SU-DHL-6 (cell line): Measurements from ENCODE around the gene TMEM242.

Experiments
- H2AFZ ChIP-seq: fragments of 200-600 bp; sonication (generic); 2 replicates; pipeline ENCODE4 v1.6.1; 2014; ENCODE audit warnings: low read depth, mild to moderate bottlenecking, moderate library complexity, mixed read lengths, antibody characterized with exemption, low read length; ENCODE audit not compliant: severe bottlenecking
- H3F3A ChIP-seq: fragments of 200-600 bp; shearing (Covaris generic); 2 replicates; pipeline ENCODE4 v1.6.0; 2016; ENCODE audit warnings: antibody characterized with exemption, mild to moderate bottlenecking; ENCODE audit not compliant: insufficient read depth
- H3K27ac ChIP-seq: fragments of 200-600 bp; sonication (generic); 2 replicates; pipeline ENCODE4 v1.5.1; 2016; ENCODE audit warnings: low read depth, mild to moderate bottlenecking, low read length, moderate library complexity, mixed read lengths
- H3K27me3 ChIP-seq: fragments of 200-600 bp; sonication (generic), shearing (Covaris generic); 2 replicates; pipeline ENCODE4 v1.6.0; 2014; ENCODE audit warnings: mild to moderate bottlenecking, low read length
- H3K36me3 ChIP-seq: fragments of 200-600 bp; sonication (generic); 2 replicates; pipeline ENCODE4 v1.6.1; 2014; ENCODE audit warnings: mild to moderate bottlenecking, low read length, mixed read lengths
- H3K4me2 ChIP-seq: fragments of 300-600, 200-600 bp; shearing (Covaris generic), sonication (generic); 2 replicates; pipeline ENCODE4 v1.6.0; 2014; ENCODE audit warnings: low read length, low read depth, mild to moderate bottlenecking; ENCODE audit not compliant: poor library complexity, severe bottlenecking
- H3K4me3 ChIP-seq: fragments of 200-600 bp; sonication (generic); 2 replicates; pipeline ENCODE4 v1.5.1; 2014; ENCODE audit warnings: antibody characterized with exemption, low read length, mild to moderate bottlenecking, mixed read lengths; ENCODE audit not compliant: insufficient read depth, poor library complexity, severe bottlenecking
- H3K79me2 ChIP-seq: fragments of 200-600 bp; sonication (generic); 2 replicates; pipeline ENCODE4 v1.6.1; 2014; ENCODE audit warnings: mild to moderate bottlenecking, low read length, moderate library complexity; ENCODE audit not compliant: insufficient read depth
- H3K9ac ChIP-seq: fragments of 200-600 bp; sonication (generic); 2 replicates; pipeline ENCODE4 v1.7.0; 2014; ENCODE audit warnings: mild to moderate bottlenecking, low read length
- H3K9me2 ChIP-seq: fragments of 200-600 bp; sonication (generic); replicated peaks from 2 replicates; pipeline ENCODE4 v1.6.1; 2014; ENCODE audit warnings: low read length; ENCODE audit not compliant: insufficient read depth
- H3K9me3 ChIP-seq: fragments of 200-600 bp; sonication (generic); 2 replicates; pipeline ENCODE4 v1.6.1; 2014; ENCODE audit warnings: low read length, mixed read lengths; ENCODE audit not compliant: insufficient read depth
- H4K20me1 ChIP-seq: fragments of 200-600 bp; sonication (generic); 2 replicates; pipeline ENCODE4 v1.6.1; 2014; ENCODE audit warnings: low read depth, mild to moderate bottlenecking, antibody characterized with exemption, low read length, moderate library complexity, mixed read lengths
- EZH2phosphoT487 ChIP-seq: fragments of 200-600 bp; sonication (generic), shearing (Covaris generic); conservative IDR thresholded peaks from 2 replicates; pipeline ENCODE4 v1.6.1; 2018; ENCODE audit warnings: mild to moderate bottlenecking, antibody characterized with exemption, low read length, moderate library complexity, mixed read lengths
- TF ChIP-seq, protein P1 (sequence below): fragments of 200-600 bp; sonication (generic); IDR thresholded peaks from one replicate; pipeline ENCODE4 v1.5.1; 2017; ENCODE audit warnings: antibody characterized with exemption, mild to moderate bottlenecking, low read length, moderate library complexity; ENCODE audit not compliant: insufficient read depth, poor library complexity, severe bottlenecking

The TMEM242 gene

DNA sequence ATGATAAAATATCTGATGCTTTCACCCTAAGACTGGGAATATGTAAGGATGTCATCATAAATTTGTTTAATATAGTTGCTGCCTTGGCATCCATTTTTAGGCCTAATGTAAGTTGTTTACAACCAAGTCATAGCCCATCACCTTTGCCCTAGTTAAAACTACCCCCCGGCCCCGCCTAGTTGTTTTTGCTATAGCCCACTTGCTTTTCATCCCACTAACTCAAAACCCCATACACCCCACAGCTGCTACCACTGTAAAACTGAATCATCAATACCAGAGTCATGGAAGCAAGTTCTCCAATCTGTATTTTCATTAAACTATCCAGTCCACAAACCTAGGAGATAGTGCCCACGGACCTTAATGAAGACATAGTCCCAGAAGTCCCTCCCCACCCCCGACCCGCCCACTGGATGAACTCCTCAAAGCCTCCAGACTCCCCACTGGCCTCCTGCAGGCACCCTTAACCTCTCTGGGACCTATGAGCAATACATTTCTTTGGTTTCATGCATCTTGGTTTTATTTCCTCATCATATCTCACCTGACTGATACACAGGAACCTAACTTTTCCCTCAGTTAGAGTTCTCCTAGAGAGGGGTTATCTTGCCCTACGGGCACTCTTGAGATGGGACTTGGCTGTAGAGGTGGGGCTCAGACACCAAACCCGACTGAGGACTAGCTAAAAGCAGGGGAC, 45.2 kb upstream of the TMEM242 start:
- Histone ChIP-seq H3K9me3 (no peaks in the 10 kb centered on the region), H3K27me3 (no peaks in the 10 kb centered on the region), H3K4me2 (no peak overlapping the region), H2AFZ (no peak overlapping the region), H3K4me3 (no peak overlapping the region), H3K9ac (no peak overlapping the region), H3K79me2 (no peaks in the 10 kb centered on the region), H3F3A (no peaks in the 10 kb centered on the region), H3K27ac (no peak overlapping the region), H3K36me3 (no peaks in the 10 kb centered on the region), H4K20me1 (no peaks in the 10 kb centered on the region), H3K9me2 (no peaks in the 10 kb centered on the region)
- TF ChIP-seq EZH2phosphoT487: no peak
- TF ChIP-seq, protein P1, sequence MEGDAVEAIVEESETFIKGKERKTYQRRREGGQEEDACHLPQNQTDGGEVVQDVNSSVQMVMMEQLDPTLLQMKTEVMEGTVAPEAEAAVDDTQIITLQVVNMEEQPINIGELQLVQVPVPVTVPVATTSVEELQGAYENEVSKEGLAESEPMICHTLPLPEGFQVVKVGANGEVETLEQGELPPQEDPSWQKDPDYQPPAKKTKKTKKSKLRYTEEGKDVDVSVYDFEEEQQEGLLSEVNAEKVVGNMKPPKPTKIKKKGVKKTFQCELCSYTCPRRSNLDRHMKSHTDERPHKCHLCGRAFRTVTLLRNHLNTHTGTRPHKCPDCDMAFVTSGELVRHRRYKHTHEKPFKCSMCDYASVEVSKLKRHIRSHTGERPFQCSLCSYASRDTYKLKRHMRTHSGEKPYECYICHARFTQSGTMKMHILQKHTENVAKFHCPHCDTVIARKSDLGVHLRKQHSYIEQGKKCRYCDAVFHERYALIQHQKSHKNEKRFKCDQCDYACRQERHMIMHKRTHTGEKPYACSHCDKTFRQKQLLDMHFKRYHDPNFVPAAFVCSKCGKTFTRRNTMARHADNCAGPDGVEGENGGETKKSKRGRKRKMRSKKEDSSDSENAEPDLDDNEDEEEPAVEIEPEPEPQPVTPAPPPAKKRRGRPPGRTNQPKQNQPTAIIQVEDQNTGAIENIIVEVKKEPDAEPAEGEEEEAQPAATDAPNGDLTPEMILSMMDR: no peak

DNA sequence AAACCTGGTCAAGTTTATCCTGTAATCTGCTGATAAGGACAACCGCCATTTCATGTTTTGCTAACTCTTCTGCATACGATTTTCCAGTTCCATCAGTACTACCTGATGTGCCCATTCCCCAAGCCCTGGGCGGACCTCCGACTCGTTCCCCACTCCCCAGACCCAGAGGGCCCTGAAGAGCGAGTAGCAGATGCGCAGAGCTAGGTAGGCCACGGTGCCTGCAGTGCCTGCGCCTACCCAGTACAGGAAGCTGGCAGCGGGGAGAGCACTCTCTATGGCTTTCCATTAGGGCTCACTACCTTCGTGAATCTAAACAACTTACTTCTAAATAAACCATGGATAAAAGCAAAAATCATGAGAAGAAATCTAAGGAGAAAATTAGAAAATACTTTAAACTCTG, 43.3 kb upstream of the TMEM242 start:
- Histone ChIP-seq H4K20me1 (no peaks in the 10 kb centered on the region), H3K27me3 (no peaks in the 10 kb centered on the region), H3K9me3 (no peaks in the 10 kb centered on the region), H3K9ac (no peak overlapping the region), H3K4me3 (no peak overlapping the region), H3K4me2 (no peak overlapping the region), H3F3A (no peaks in the 10 kb centered on the region), H3K36me3 (no peaks in the 10 kb centered on the region), H3K79me2 (no peaks in the 10 kb centered on the region), H3K9me2 (no peaks in the 10 kb centered on the region), H2AFZ (no peak overlapping the region), H3K27ac (no peak overlapping the region)
- TF ChIP-seq, protein P1: no peak
- no peak for TF ChIP-seq EZH2phosphoT487

DNA sequence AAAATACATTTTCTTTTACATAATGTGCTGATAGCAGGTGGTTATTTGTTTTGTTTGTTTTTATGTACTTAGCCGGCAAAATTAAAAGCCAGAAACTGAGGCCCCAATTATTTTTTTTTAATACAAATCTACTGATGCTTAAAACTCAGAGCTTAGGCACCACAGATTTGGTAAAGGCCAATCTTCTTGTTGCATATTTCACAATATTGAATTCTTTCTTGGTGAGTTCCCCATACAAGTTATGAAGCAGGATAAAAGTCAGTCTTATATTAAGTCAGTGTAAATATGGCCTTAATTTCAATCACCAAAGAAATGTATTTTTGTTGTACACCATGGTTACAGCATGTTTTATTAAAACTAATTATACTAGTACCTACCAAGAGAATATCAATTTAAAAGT, 41.4 kb upstream of the TMEM242 start:
- Histone ChIP-seq H3K9me2 (no peaks in the 10 kb centered on the region), H3F3A (no peaks in the 10 kb centered on the region), H3K27me3 (no peaks in the 10 kb centered on the region), H3K79me2 (no peaks in the 10 kb centered on the region), H3K4me2 (no peak overlapping the region), H3K27ac (no peak overlapping the region), H2AFZ (no peak overlapping the region), H3K9ac (no peak overlapping the region), H3K9me3 (no peaks in the 10 kb centered on the region), H3K4me3 (no peak overlapping the region), H3K36me3 (no peaks in the 10 kb centered on the region), H4K20me1 (no peaks in the 10 kb centered on the region)
- TF ChIP-seq EZH2phosphoT487: no peak
- TF ChIP-seq, protein P1: no peak
